ENCODE data around the gene RPP21. TPM values are rescaled to one million over a fixed set of nuclear protein-coding genes. Genes with fewer than 3 reads are reported as not detected.
A peak's percentile ranks its signal among the peaks of the same experiment; 100 is the strongest.

The RPP21 gene
- total and polyA plus RNA-seq, 2 donors (not counting 1 experiment from before 2014, with no cell fraction given) = 16.7 to 30.2 TPM

GRCh38 chr6:30334075-30334783, 10.7 kb upstream of the RPP21 start:
- no peak overlapping the region for H3K27ac ChIP-seq (ENCODE audit: insufficient read depth, low read length)
- H2AFZ ChIP-seq (ENCODE audit: low read length) = no peak overlapping the region
- peaks cover 5% of the 10 kb centered on the region for H3K36me3 ChIP-seq (ENCODE audit: control insufficient read depth, insufficient read depth, low read length)
- DNase-seq (ENCODE audit: low read depth in 2 of 2) = no peak
- no peaks in the 10 kb centered on the region for H3K79me2 ChIP-seq (ENCODE audit: control insufficient read depth, insufficient read depth, low read length)
- no peaks in the 10 kb centered on the region for H3K4me1 ChIP-seq (ENCODE audit: control insufficient read depth, extremely low read depth, insufficient read depth, low read length)
- TF ChIP-seq CTCF (conservative IDR thresholded peaks at IDR 0.05 in 1 of 2, IDR thresholded peaks at IDR 0.05 in 1 of 2; ENCODE audit: low read depth in 1 of 2, low read length in 2 of 2) (no peak), EZH2 (IDR thresholded peaks at IDR 0.05; ENCODE audit: low read length, missing control alignments) (no peak)
- H3K27me3 ChIP-seq (ENCODE audit: control insufficient read depth, insufficient read depth, low read length) = no peaks in the 10 kb centered on the region
- H3K4me2 ChIP-seq (ENCODE audit: extremely low read depth, insufficient read depth, low read length) = no peak overlapping the region
- H3K9ac ChIP-seq (ENCODE audit: insufficient read depth, low read length) = no peak overlapping the region
- H3K4me3 ChIP-seq (replicated peaks in 1 of 4; ENCODE audit: control extremely low read depth in 1 of 4, insufficient read depth in 1 of 4, low read depth in 3 of 4, low read length in 4 of 4) = no peak overlapping the region
- no peaks in the 10 kb centered on the region for H3K9me3 ChIP-seq (ENCODE audit: control insufficient read depth, insufficient read depth, low read depth, low read length)
- no peaks in the 10 kb centered on the region for H4K20me1 ChIP-seq (ENCODE audit: control insufficient read depth, extremely low read depth, insufficient read depth, low read length)

- Histone ChIP-seq H3K4me2 (ENCODE audit: extremely low read depth, insufficient read depth, low read length) (no peak overlapping the region), H3K79me2 (ENCODE audit: control insufficient read depth, insufficient read depth, low read length) (no peaks in the 10 kb centered on the region), H3K27me3 (ENCODE audit: control insufficient read depth, insufficient read depth, low read length) (no peaks in the 10 kb centered on the region), H3K27ac (ENCODE audit: insufficient read depth, low read length) (no peak overlapping the region), H2AFZ (ENCODE audit: low read length) (no peak overlapping the region), H3K36me3 (ENCODE audit: control insufficient read depth, insufficient read depth, low read length) (peaks cover 7% of the 10 kb centered on the region), H3K9ac (ENCODE audit: insufficient read depth, low read length) (no peak overlapping the region), H4K20me1 (ENCODE audit: control insufficient read depth, extremely low read depth, insufficient read depth, low read length) (no peaks in the 10 kb centered on the region), H3K4me1 (ENCODE audit: control insufficient read depth, extremely low read depth, insufficient read depth, low read length) (no peaks in the 10 kb centered on the region), H3K9me3 (ENCODE audit: control insufficient read depth, insufficient read depth, low read depth, low read length) (no peaks in the 10 kb centered on the region), H3K4me3 (replicated peaks in 1 of 4; ENCODE audit: control extremely low read depth in 1 of 4, insufficient read depth in 1 of 4, low read depth in 3 of 4, low read length in 4 of 4) (no peak overlapping the region)
- no peak for TF ChIP-seq EZH2 (IDR thresholded peaks at IDR 0.05; ENCODE audit: low read length, missing control alignments)
- DNase-seq (ENCODE audit: low read depth in 2 of 2) = peak in 1 of 2 donors; percentile 84
Observed at GRCh38 chr6:30340589-30341054, 4.3 kb upstream of the RPP21 start.

- H3K27ac ChIP-seq (ENCODE audit: insufficient read depth, low read length) = no peak overlapping the region
- TF ChIP-seq EZH2 (IDR thresholded peaks at IDR 0.05; ENCODE audit: low read length, missing control alignments) (no peak), CTCF (conservative IDR thresholded peaks at IDR 0.05 in 1 of 2, IDR thresholded peaks at IDR 0.05 in 1 of 2; ENCODE audit: low read depth in 1 of 2, low read length in 2 of 2) (no peak)
- DNase-seq (ENCODE audit: low read depth in 2 of 2) = no peak
- peaks cover 7% of the 10 kb centered on the region for H3K36me3 ChIP-seq (ENCODE audit: control insufficient read depth, insufficient read depth, low read length)
- no peaks in the 10 kb centered on the region for H4K20me1 ChIP-seq (ENCODE audit: control insufficient read depth, extremely low read depth, insufficient read depth, low read length)
- no peaks in the 10 kb centered on the region for H3K27me3 ChIP-seq (ENCODE audit: control insufficient read depth, insufficient read depth, low read length)
- no peak overlapping the region for H3K4me2 ChIP-seq (ENCODE audit: extremely low read depth, insufficient read depth, low read length)
- no peak overlapping the region for H2AFZ ChIP-seq (ENCODE audit: low read length)
- H3K4me1 ChIP-seq (ENCODE audit: control insufficient read depth, extremely low read depth, insufficient read depth, low read length) = no peaks in the 10 kb centered on the region
- no peak overlapping the region for H3K4me3 ChIP-seq (replicated peaks in 1 of 4; ENCODE audit: control extremely low read depth in 1 of 4, insufficient read depth in 1 of 4, low read depth in 3 of 4, low read length in 4 of 4)
- H3K79me2 ChIP-seq (ENCODE audit: control insufficient read depth, insufficient read depth, low read length) = no peaks in the 10 kb centered on the region
- H3K9ac ChIP-seq (ENCODE audit: insufficient read depth, low read length) = no peak overlapping the region
- no peaks in the 10 kb centered on the region for H3K9me3 ChIP-seq (ENCODE audit: control insufficient read depth, insufficient read depth, low read depth, low read length)
Observed at GRCh38 chr6:30341218-30341617, 3.7 kb upstream of the RPP21 start.

Data from fibroblast of lung (primary cell).